HepG2 (cell line): ENCODE measurements around the gene KLF3. TPM values are rescaled to one million over a fixed set of nuclear protein-coding genes. Genes with fewer than 3 reads are reported as not detected.

Experiments
- HNRNPK ChIP-seq: fragments of 200-400 bp; formaldehyde crosslinking; IDR thresholded peaks from 2 replicates; pipeline ENCODE4 v1.6.1; 2018; ENCODE audit warnings: low read length, low read depth, moderate library complexity, mild to moderate bottlenecking; ENCODE audit not compliant: poor library complexity, severe bottlenecking
- MAZ ChIP-seq, 2 experiments: sonication (generic) in 1 of 2; formaldehyde crosslinking in 1 of 2; IDR thresholded peaks; 2 replicates each; pipeline versions ENCODE4 v1.5.0 to v1.6.1; 2012 to 2020; ENCODE audit warnings: low read depth in 2 of 2, mild to moderate bottlenecking in 2 of 2, borderline replicate concordance in 1 of 2, improper control_type of control experiment in 1 of 2, low read length in 1 of 2, missing genetic modification reagents in 1 of 2, moderate library complexity in 1 of 2
- MEIS1 ChIP-seq: sonication (generic); formaldehyde crosslinking; IDR thresholded peaks from 2 replicates; pipeline ENCODE4 v1.9.0; 2021; ENCODE audit warnings: mild to moderate bottlenecking, missing genetic modification reagents, moderate library complexity, borderline replicate concordance
- MLLT10 ChIP-seq: sonication (generic); formaldehyde crosslinking; IDR thresholded peaks from 2 replicates; pipeline ENCODE4 v1.4.0; 2020; ENCODE audit warnings: missing genetic modification reagents
- NR2F2 ChIP-seq: IDR thresholded peaks from 2 replicates; pipeline ENCODE4 v1.6.1; 2012; ENCODE audit warnings: low read depth, inconsistent platforms, borderline replicate concordance
- PHF21A ChIP-seq: sonication (generic); formaldehyde crosslinking; IDR thresholded peaks from 2 replicates; pipeline ENCODE4 v1.5.0; 2020; ENCODE audit warnings: mild to moderate bottlenecking, missing genetic modification reagents
- RBFOX2 ChIP-seq: fragments of 200-400 bp; formaldehyde crosslinking; IDR thresholded peaks from 2 replicates; pipeline ENCODE4 v1.6.1; 2017; ENCODE audit warnings: low read depth, mild to moderate bottlenecking, low read length
- RXRA ChIP-seq: sonication (generic); formaldehyde crosslinking; IDR thresholded peaks from 2 replicates; pipeline ENCODE4 v1.5.1; 2020; ENCODE audit warnings: missing genetic modification reagents
- SNAPC2 ChIP-seq: sonication (generic); formaldehyde crosslinking; IDR thresholded peaks from 2 replicates; pipeline ENCODE4 v1.8.1; 2022; ENCODE audit warnings: mild to moderate bottlenecking, missing genetic modification reagents
- SOX6 ChIP-seq, 2 experiments: fragments of 450-650 bp in 1 of 2; sonication (generic) in 1 of 2; formaldehyde crosslinking in 1 of 2; IDR thresholded peaks; 2 replicates each; pipeline versions ENCODE4 v1.4.0 to v1.6.1; 2017 to 2020; ENCODE audit warnings: antibody characterized with exemption in 1 of 2, mild to moderate bottlenecking in 1 of 2, missing genetic modification reagents in 1 of 2
- SRSF1 ChIP-seq: fragments of 200-400 bp; formaldehyde crosslinking; optimal IDR thresholded peaks from 2 replicates; pipeline ENCODE3; 2017; ENCODE audit warnings: mild to moderate bottlenecking, low read depth, low read length, moderate library complexity
- SRSF9 ChIP-seq: fragments of 200-400 bp; formaldehyde crosslinking; IDR thresholded peaks from 2 replicates; pipeline ENCODE4 v1.6.1; 2018; ENCODE audit warnings: borderline replicate concordance, mild to moderate bottlenecking, low read depth, low read length; ENCODE audit not compliant: insufficient read depth, poor library complexity, severe bottlenecking
- TBL1XR1 ChIP-seq: fragments of 150-350 bp; IDR thresholded peaks from 2 replicates; pipeline ENCODE4 v1.6.1; 2014; ENCODE audit warnings: borderline replicate concordance, low read length; ENCODE audit not compliant: partially characterized antibody
- ZBTB1 ChIP-seq: sonication (generic); formaldehyde crosslinking; IDR thresholded peaks from 2 replicates; pipeline ENCODE4 v1.4.0; 2020; ENCODE audit warnings: missing genetic modification reagents, borderline replicate concordance
- ZNF264 ChIP-seq: sonication (generic); formaldehyde crosslinking; IDR thresholded peaks from 2 replicates; pipeline ENCODE4 v1.4.0; 2020; ENCODE audit warnings: missing genetic modification reagents
- ZNF343 ChIP-seq: sonication (generic); formaldehyde crosslinking; IDR thresholded peaks from 2 replicates; pipeline ENCODE4 v1.4.0; 2020; ENCODE audit warnings: mild to moderate bottlenecking, missing genetic modification reagents
- ZNF468 ChIP-seq: sonication (generic); formaldehyde crosslinking; IDR thresholded peaks from 2 replicates; pipeline ENCODE4 v1.8.0; 2022; ENCODE audit warnings: mild to moderate bottlenecking, moderate library complexity, missing genetic modification reagents
- ZNF563 ChIP-seq: sonication (generic); formaldehyde crosslinking; IDR thresholded peaks from 2 replicates; pipeline ENCODE4 v1.8.0; 2022; ENCODE audit warnings: mild to moderate bottlenecking, moderate library complexity, missing genetic modification reagents
- ZNF652 ChIP-seq: IDR thresholded peaks from 2 replicates; pipeline ENCODE4 v1.6.1; 2016; ENCODE audit warnings: low read depth, borderline replicate concordance
- ZNF75D ChIP-seq: sonication (generic); formaldehyde crosslinking; IDR thresholded peaks from 2 replicates; pipeline ENCODE4 v1.8.1; 2023; ENCODE audit warnings: missing genetic modification reagents, mild to moderate bottlenecking, borderline replicate concordance
- polyA plus RNA-seq, 8 experiments: library from polyadenylated mRNA; depleted of rRNA in 3 of 8; stranded (reverse) in 7 of 8; unstranded in 1 of 8; fragments of >200 nt; fragmentation: Illumina TruSeq in 4 of 8; extraction: Trizol in 4 of 8; gene quantifications; 2 replicates each; pipeline versions ENCODE4 v1.2.1 to v1.2.3, GENCODE V29; 2011 to 2016; ENCODE audit warnings: low read depth in 4 of 8, missing spikeins in 1 of 8, mixed read lengths in 1 of 8; ENCODE audit not compliant: insufficient read depth in 1 of 8
- total RNA-seq, 5 experiments: library from RNA; depleted of rRNA; stranded (reverse); fragments of >200 nt; fragmentation: Illumina TruSeq; extraction: Trizol; gene quantifications; 2 replicates each; pipeline ENCODE4 v1.2.3, GENCODE V29; 2016; ENCODE audit warnings: low read depth in 1 of 5
- TF ChIP-seq, protein P1 (sequence below): sonication (generic); formaldehyde crosslinking; IDR thresholded peaks from 2 replicates; pipeline ENCODE4 v1.4.0; 2020; ENCODE audit warnings: missing genetic modification reagents; ENCODE audit errors: not compliant biosample characterization
- TF ChIP-seq, protein P2 (sequence below): sonication (generic); formaldehyde crosslinking; IDR thresholded peaks from 2 replicates; pipeline ENCODE4 v1.4.0; 2020; ENCODE audit warnings: missing genetic modification reagents
- TF ChIP-seq, protein P3 (sequence below): sonication (generic); formaldehyde crosslinking; IDR thresholded peaks from 2 replicates; pipeline ENCODE4 v1.4.0; 2020; ENCODE audit warnings: missing genetic modification reagents
- TF ChIP-seq, protein P4 (sequence below): IDR thresholded peaks from 2 replicates; pipeline ENCODE4 v1.6.1; 2016; ENCODE audit warnings: mild to moderate bottlenecking, missing biosample characterization, missing genetic modification reagents

Gene KLF3
- total and polyA plus RNA-seq, 2 of the 13 experiments (the other 11 are each of a cell fraction or from before 2014, with no cell fraction given) = 29.1 to 37.8 TPM

DNA sequence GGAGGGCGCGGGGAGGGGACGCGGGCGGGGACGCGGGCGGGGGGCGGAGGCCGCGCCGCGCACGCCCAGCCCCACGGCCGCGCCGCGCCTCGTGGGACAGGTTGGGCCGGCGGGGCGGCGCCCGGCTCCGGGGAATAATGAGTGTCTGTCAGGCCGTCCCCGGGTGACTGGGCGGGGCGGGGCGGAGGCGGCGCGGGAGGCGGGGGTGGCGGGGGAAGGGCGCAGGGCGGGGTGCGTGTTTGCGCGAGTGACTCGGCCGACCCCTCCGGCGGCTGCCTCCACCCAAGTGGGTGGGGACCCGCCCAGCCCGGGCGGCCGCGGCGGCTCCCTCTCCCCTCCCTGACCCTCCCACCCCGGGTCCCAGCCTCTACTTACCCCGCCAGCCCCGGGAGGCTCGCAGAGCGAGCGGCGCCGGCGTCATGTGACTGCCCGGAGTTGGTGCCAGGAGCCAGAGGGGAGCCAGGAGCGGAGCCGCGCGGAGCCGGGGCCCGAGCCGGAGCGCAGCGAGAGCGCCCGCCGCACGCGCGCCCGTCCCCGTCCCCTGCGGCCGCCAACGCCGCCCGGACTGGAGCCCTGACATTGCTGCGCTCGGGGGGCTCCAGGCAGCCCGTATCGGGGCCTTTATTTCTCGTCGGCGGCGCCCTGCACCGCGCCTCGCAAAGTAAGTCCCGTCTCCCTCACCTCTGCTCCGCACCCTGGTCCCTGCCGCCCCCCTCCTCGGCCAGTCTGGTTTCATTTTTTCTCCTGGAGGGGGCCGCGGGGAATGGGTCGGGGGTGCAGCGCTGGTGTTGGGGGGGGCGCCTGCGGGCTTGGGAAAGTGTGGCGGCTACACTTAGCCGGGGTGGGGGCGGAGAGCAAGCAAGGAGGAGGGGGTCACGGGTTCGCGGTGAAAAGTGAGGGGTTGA, at the start of gene KLF3 (continued):
- TF ChIP-seq, protein P1, sequence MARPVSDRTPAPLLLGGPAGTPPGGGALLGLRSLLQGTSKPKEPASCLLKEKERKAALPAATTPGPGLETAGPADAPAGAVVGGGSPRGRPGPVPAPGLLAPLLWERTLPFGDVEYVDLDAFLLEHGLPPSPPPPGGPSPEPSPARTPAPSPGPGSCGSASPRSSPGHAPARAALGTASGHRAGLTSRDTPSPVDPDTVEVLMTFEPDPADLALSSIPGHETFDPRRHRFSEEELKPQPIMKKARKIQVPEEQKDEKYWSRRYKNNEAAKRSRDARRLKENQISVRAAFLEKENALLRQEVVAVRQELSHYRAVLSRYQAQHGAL (CRISPR knock-in tag) = no peak
- TF ChIP-seq ZNF652 (CRISPR knock-in tag) (no peak), ZNF264 (CRISPR knock-in tag) (no peak), MAZ (IDR thresholded peaks at IDR 0.05; ENCODE audit: borderline replicate concordance, low read depth, low read length) (peak; percentile 65; the same call in 1 of the 2 replicates), MAZ (CRISPR knock-in tag; IDR thresholded peaks at IDR 0.05; ENCODE audit: low read depth) (0 out of 2 replicates have a peak, but pooled peaks have one; percentile 44), ZNF343 (no peak), ZNF563 (CRISPR knock-in tag) (no peak), SOX6 (IDR thresholded peaks at IDR 0.05) (no peak), SOX6 (CRISPR knock-in tag; IDR thresholded peaks at IDR 0.05) (peak; percentile 28; the same call in 1 of the 2 replicates), MLLT10 (CRISPR knock-in tag) (no peak), PHF21A (CRISPR knock-in tag) (no peak), ZNF468 (CRISPR knock-in tag) (no peak), ZNF75D (CRISPR knock-in tag) (no peak), SRSF9 (no peak), RXRA (CRISPR knock-in tag) (no peak; the same call in 1 of the 2 replicates), SRSF1 (peak; percentile 26), NR2F2 (no peak), MEIS1 (CRISPR knock-in tag) (no peak), SNAPC2 (CRISPR knock-in tag) (no peak), TBL1XR1 (no peak), RBFOX2 (peak; percentile 98), HNRNPK (peak; percentile 55), ZBTB1 (CRISPR knock-in tag) (no peak)
- TF ChIP-seq, protein P2, sequence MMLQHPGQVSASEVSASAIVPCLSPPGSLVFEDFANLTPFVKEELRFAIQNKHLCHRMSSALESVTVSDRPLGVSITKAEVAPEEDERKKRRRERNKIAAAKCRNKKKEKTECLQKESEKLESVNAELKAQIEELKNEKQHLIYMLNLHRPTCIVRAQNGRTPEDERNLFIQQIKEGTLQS (CRISPR knock-in tag) = no peak
- TF ChIP-seq, protein P3, sequence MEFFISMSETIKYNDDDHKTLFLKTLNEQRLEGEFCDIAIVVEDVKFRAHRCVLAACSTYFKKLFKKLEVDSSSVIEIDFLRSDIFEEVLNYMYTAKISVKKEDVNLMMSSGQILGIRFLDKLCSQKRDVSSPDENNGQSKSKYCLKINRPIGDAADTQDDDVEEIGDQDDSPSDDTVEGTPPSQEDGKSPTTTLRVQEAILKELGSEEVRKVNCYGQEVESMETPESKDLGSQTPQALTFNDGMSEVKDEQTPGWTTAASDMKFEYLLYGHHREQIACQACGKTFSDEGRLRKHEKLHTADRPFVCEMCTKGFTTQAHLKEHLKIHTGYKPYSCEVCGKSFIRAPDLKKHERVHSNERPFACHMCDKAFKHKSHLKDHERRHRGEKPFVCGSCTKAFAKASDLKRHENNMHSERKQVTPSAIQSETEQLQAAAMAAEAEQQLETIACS = no peak
- TF ChIP-seq, protein P4, sequence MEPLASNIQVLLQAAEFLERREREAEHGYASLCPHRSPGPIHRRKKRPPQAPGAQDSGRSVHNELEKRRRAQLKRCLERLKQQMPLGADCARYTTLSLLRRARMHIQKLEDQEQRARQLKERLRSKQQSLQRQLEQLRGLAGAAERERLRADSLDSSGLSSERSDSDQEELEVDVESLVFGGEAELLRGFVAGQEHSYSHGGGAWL (CRISPR knock-in tag) = 0 out of 2 replicates have a peak, but pooled peaks have one; percentile 34
